ENCODE measurements around the gene GRIK5. TPM values are rescaled to one million over a fixed set of nuclear protein-coding genes. Genes with fewer than 3 reads are reported as not detected.

The GRIK5 gene
- total and polyA plus RNA-seq, 2 donors (not counting 3 experiments of a cell fraction or from before 2014, with no cell fraction given), result 0.80 to 2.2 TPM

DNA sequence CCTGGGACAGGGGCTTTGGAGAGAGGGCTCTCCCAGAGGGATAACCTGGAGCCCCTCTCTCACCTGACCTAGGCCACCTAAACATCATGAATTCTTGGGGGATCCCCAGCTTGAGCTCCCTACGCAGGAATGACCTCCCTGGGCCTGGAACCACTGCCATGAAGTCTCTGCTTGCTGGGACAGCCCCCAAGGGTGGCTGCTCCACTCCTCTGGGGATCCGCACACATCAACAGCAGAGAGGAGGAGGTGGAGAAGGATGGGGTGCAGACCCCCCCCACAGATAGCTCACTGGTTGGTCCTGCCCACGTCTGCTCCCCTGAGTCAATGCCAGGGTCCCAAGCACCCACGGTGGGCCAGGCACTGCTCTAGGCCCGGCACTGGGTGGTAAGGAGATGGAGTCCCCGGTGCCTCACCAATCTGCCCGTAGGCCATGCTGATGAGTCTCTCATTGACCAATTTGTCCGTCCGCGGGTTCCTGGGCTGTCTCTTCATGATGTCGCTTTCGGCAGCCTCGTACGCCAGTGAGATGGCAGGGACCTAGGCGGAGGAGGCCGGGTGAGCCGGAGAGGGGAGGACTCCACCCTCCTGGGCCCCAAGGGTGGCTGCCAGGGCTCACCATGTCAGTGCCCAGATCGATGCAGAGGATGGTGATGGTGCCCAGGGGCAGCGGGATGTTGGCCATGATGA lies 100.1 kb downstream of the GRIK5 start:
- H3K27me3 ChIP-seq (ENCODE audit: control insufficient read depth in 2 of 2, insufficient read depth in 2 of 2, low read length in 2 of 2), result no peaks in the 10 kb centered on the region
- no peak overlapping the region for H3K27ac ChIP-seq (ENCODE audit: insufficient read depth, low read depth, low read length)
- intact Hi-C loops (cut with micrococcal nuclease) (no loop called here), dilution Hi-C loops (cut with MboI; ENCODE audit: extremely low pct_ligation_motif_present, low sequenced_read_pairs) (no loop called here)
- DNase-seq (ENCODE audit: low read depth, low spot score), result no peak
- ChIA-PET POLR2A (no interaction called here), CTCF (no interaction called here)
- no peak overlapping the region for H2AFZ ChIP-seq (ENCODE audit: low read depth, low read length)
- H3K9me1 ChIP-seq (replicated peaks; ENCODE audit: control insufficient read depth, extremely low read depth, insufficient read depth, low read length), result no peaks in the 10 kb centered on the region
- H3K4me3 ChIP-seq (replicated peaks in 1 of 3; ENCODE audit: insufficient read depth in 1 of 3, low read depth in 1 of 3, low read length in 3 of 3), result no peak overlapping the region
- no peaks in the 10 kb centered on the region for H4K20me1 ChIP-seq (replicated peaks; ENCODE audit: control insufficient read depth, extremely low read depth, insufficient read depth, low read length)
- no peaks in the 10 kb centered on the region for H3K4me1 ChIP-seq (ENCODE audit: control insufficient read depth, extremely low read depth, insufficient read depth, low read length)
- H3K36me3 ChIP-seq (ENCODE audit: control insufficient read depth in 2 of 2, extremely low read depth in 1 of 2, insufficient read depth in 2 of 2, low read length in 2 of 2), result no peaks in the 10 kb centered on the region
- no peaks in the 10 kb centered on the region for H3K79me2 ChIP-seq (ENCODE audit: control insufficient read depth, insufficient read depth, low read length)
- TF ChIP-seq MYC (IDR thresholded peaks at IDR 0.05; ENCODE audit: low read depth, low read length) (no peak), JUN (IDR thresholded peaks at IDR 0.05; ENCODE audit: borderline replicate concordance, insufficient read depth, insufficient read length, low read depth) (no peak), GATA2 (IDR thresholded peaks at IDR 0.05; ENCODE audit: insufficient read depth, insufficient read length, low read depth, low read length) (no peak)
- FAIRE-seq, result no peak
- H3K9ac ChIP-seq (replicated peaks; ENCODE audit: extremely low read depth, insufficient read depth, low read length), result no peak overlapping the region
- H3K9me3 ChIP-seq (replicated peaks; ENCODE audit: control insufficient read depth, insufficient read depth, low read length), result no peaks in the 10 kb centered on the region
- BruUV-seq (replicated peaks), result no TSS peak
- no peak overlapping the region for H3K4me2 ChIP-seq (ENCODE audit: insufficient read depth, low read length)

DNA sequence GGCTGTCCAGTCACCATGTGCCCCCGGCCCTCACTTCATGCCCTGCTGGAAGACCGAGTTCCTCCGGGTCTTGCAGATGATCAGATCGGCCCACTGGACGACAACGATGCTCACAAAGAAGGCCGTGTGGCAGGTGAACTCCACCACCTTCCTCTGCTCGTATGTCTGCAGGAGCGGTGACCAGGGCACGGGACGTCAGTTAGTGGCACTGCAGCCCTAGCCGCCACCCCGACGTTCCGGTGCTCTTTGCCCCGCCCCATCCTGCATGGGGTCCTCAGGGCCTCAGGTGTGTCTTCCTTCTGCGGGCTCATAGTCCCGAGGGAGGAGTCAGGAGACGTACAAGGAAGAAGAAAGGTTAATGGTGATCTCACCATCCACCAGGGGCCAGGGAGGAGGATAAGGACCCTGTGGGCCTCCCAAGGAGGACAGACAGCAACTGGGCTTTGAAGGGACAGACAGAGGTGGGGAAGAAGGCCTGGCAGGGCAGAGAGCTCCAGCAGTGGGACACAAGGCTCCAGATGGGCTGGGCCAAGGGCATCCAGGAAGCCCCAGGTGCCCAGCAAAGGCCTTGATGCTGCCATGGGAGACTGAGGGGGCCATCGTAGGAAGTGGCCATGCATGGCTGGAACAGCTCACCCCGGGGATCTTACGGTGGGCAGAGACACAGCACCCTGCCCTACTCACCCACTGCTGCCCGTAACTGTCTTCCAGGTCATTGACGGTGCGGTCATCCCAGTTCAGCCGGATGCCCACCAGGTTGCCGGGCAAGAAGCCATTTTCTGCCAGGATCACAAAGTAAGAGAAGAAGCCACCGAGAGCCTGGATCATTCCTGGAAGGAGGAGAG lies 101.0 kb downstream of the GRIK5 start:
- H4K20me1 ChIP-seq (replicated peaks; ENCODE audit: control insufficient read depth, extremely low read depth, insufficient read depth, low read length), result no peaks in the 10 kb centered on the region
- intact Hi-C loops (cut with micrococcal nuclease), result no loop called here
- no peaks in the 10 kb centered on the region for H3K27me3 ChIP-seq (ENCODE audit: control insufficient read depth in 2 of 2, insufficient read depth in 2 of 2, low read length in 2 of 2)
- no peak overlapping the region for H3K27ac ChIP-seq (ENCODE audit: insufficient read depth, low read depth, low read length)
- no peaks in the 10 kb centered on the region for H3K4me1 ChIP-seq (ENCODE audit: control insufficient read depth, extremely low read depth, insufficient read depth, low read length)
- CTCF ChIA-PET, result no interaction called here
- no peaks in the 10 kb centered on the region for H3K36me3 ChIP-seq (ENCODE audit: control insufficient read depth in 2 of 2, extremely low read depth in 1 of 2, insufficient read depth in 2 of 2, low read length in 2 of 2)
- no peak for DNase-seq (ENCODE audit: low read depth, low spot score)
- no peak for FAIRE-seq
- H3K79me2 ChIP-seq (ENCODE audit: control insufficient read depth, insufficient read depth, low read length), result no peaks in the 10 kb centered on the region
- no peak overlapping the region for H3K4me3 ChIP-seq (replicated peaks in 1 of 3; ENCODE audit: insufficient read depth in 1 of 3, low read depth in 1 of 3, low read length in 3 of 3)
- H2AFZ ChIP-seq (ENCODE audit: low read depth, low read length), result no peak overlapping the region
- POLR2A ChIA-PET, result no interaction called here
- H3K9me1 ChIP-seq (replicated peaks; ENCODE audit: control insufficient read depth, extremely low read depth, insufficient read depth, low read length), result no peaks in the 10 kb centered on the region
- dilution Hi-C loops (cut with MboI; ENCODE audit: extremely low pct_ligation_motif_present, low sequenced_read_pairs), result no loop called here
- no TSS peak for BruUV-seq (replicated peaks)
- TF ChIP-seq, protein P1, sequence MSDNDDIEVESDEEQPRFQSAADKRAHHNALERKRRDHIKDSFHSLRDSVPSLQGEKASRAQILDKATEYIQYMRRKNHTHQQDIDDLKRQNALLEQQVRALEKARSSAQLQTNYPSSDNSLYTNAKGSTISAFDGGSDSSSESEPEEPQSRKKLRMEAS (IDR thresholded peaks at IDR 0.05; ENCODE audit: insufficient read depth, insufficient read length), result no peak
- TF ChIP-seq JUN (IDR thresholded peaks at IDR 0.05; ENCODE audit: borderline replicate concordance, insufficient read depth, insufficient read length, low read depth) (no peak), EZH2 (IDR thresholded peaks at IDR 0.05; ENCODE audit: borderline replicate concordance, low read depth, low read length, severe bottlenecking) (no peak), FOS (IDR thresholded peaks at IDR 0.05; ENCODE audit: borderline replicate concordance, insufficient read depth, low read length) (no peak), MYC (IDR thresholded peaks at IDR 0.05; ENCODE audit: low read depth, low read length) (no peak), POLR2AphosphoS5 (IDR thresholded peaks at IDR 0.05; ENCODE audit: insufficient read depth, low read depth, low read length) (no peak), GATA2 (IDR thresholded peaks at IDR 0.05; ENCODE audit: insufficient read depth, insufficient read length, low read depth, low read length) (no peak), POLR2A (IDR thresholded peaks at IDR 0.05; ENCODE audit: low read depth, low read length) (no peak)
- TF ChIP-seq, protein P2, sequence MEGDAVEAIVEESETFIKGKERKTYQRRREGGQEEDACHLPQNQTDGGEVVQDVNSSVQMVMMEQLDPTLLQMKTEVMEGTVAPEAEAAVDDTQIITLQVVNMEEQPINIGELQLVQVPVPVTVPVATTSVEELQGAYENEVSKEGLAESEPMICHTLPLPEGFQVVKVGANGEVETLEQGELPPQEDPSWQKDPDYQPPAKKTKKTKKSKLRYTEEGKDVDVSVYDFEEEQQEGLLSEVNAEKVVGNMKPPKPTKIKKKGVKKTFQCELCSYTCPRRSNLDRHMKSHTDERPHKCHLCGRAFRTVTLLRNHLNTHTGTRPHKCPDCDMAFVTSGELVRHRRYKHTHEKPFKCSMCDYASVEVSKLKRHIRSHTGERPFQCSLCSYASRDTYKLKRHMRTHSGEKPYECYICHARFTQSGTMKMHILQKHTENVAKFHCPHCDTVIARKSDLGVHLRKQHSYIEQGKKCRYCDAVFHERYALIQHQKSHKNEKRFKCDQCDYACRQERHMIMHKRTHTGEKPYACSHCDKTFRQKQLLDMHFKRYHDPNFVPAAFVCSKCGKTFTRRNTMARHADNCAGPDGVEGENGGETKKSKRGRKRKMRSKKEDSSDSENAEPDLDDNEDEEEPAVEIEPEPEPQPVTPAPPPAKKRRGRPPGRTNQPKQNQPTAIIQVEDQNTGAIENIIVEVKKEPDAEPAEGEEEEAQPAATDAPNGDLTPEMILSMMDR (IDR thresholded peaks at IDR 0.05; ENCODE audit: extremely low read depth in 1 of 2, insufficient read depth in 1 of 2, low read depth in 1 of 2, low read length in 2 of 2), result no peak
- H3K4me2 ChIP-seq (ENCODE audit: insufficient read depth, low read length), result no peak overlapping the region
- no peak overlapping the region for H3K9ac ChIP-seq (replicated peaks; ENCODE audit: extremely low read depth, insufficient read depth, low read length)
- H3K9me3 ChIP-seq (replicated peaks; ENCODE audit: control insufficient read depth, insufficient read depth, low read length), result no peaks in the 10 kb centered on the region

All from endothelial cell of umbilical vein (primary cell).